ENCODE results near the gene SYMPK. TPM values are rescaled to one million over a fixed set of nuclear protein-coding genes. Genes with fewer than 3 reads are reported as not detected.

The SYMPK gene
- polyA plus RNA-seq, 1 of the 3 experiments (the other 2 are of a cell fraction), result 92.7 TPM

DNA sequence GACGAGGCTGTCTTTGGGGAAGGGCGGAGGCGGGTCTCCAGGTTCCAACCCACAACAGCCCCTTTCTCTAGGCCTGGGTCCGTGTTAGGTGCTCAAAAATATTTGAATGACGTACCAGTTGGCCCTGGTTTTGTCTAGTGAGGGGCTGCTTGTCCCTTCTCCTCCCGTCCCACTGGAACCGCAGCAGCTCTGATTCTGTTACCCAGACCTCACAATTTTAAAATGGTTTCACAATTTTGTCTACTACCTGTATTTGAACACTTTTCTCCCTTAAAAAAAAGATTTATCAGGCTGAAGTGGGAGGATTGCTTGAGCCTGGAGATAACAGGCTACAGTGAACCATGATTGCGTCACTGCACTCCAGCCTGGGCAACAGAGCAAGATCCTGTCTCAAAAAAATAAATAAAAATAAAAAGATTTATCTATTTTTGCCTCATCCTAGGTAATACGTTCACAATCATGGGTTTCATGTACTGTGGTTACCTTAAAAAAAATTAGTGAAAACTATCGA is 24.3 kb upstream of the SYMPK start:
- H4K20me1 ChIP-seq (ENCODE audit: insufficient read depth), result peaks cover 27% of the 10 kb centered on the region
- H3K4me3 ChIP-seq (ENCODE audit: low read depth in 2 of 2, low read length in 1 of 2), result peak overlapping the region; percentile 72 to 81
- H2AFZ ChIP-seq (ENCODE audit: low read depth), result peak overlapping the region; percentile 75
- H3K79me2 ChIP-seq (ENCODE audit: insufficient read depth), result peaks cover 29% of the 10 kb centered on the region
- peak overlapping the region; percentile 84 for H3K4me2 ChIP-seq
- 78% methylated on average over 6 of the region's 10 CpGs for WGBS (ENCODE audit: low lambda C conversion rate)
- no peaks in the 10 kb centered on the region for H3K9me2 ChIP-seq
- no peaks in the 10 kb centered on the region for H3K9me3 ChIP-seq
- no peaks in the 10 kb centered on the region for H3K27me3 ChIP-seq (ENCODE audit: insufficient read depth)
- peak overlapping the region; percentile 77 for H3K9ac ChIP-seq
- H3F3A ChIP-seq (replicated peaks; ENCODE audit: insufficient read depth), result peaks cover 16% of the 10 kb centered on the region
- TF ChIP-seq SMC3 (IDR thresholded peaks at IDR 0.05; ENCODE audit: low read depth, low read length), result no peak
- TF ChIP-seq, protein P1, sequence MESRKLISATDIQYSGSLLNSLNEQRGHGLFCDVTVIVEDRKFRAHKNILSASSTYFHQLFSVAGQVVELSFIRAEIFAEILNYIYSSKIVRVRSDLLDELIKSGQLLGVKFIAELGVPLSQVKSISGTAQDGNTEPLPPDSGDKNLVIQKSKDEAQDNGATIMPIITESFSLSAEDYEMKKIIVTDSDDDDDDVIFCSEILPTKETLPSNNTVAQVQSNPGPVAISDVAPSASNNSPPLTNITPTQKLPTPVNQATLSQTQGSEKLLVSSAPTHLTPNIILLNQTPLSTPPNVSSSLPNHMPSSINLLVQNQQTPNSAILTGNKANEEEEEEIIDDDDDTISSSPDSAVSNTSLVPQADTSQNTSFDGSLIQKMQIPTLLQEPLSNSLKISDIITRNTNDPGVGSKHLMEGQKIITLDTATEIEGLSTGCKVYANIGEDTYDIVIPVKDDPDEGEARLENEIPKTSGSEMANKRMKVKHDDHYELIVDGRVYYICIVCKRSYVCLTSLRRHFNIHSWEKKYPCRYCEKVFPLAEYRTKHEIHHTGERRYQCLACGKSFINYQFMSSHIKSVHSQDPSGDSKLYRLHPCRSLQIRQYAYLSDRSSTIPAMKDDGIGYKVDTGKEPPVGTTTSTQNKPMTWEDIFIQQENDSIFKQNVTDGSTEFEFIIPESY (IDR thresholded peaks at IDR 0.05; ENCODE audit: borderline replicate concordance, low read depth), result no peak
- TF ChIP-seq, protein P2, sequence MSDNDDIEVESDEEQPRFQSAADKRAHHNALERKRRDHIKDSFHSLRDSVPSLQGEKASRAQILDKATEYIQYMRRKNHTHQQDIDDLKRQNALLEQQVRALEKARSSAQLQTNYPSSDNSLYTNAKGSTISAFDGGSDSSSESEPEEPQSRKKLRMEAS (IDR thresholded peaks at IDR 0.05; ENCODE audit: low read depth), result no peak
- TF ChIP-seq, protein P3, sequence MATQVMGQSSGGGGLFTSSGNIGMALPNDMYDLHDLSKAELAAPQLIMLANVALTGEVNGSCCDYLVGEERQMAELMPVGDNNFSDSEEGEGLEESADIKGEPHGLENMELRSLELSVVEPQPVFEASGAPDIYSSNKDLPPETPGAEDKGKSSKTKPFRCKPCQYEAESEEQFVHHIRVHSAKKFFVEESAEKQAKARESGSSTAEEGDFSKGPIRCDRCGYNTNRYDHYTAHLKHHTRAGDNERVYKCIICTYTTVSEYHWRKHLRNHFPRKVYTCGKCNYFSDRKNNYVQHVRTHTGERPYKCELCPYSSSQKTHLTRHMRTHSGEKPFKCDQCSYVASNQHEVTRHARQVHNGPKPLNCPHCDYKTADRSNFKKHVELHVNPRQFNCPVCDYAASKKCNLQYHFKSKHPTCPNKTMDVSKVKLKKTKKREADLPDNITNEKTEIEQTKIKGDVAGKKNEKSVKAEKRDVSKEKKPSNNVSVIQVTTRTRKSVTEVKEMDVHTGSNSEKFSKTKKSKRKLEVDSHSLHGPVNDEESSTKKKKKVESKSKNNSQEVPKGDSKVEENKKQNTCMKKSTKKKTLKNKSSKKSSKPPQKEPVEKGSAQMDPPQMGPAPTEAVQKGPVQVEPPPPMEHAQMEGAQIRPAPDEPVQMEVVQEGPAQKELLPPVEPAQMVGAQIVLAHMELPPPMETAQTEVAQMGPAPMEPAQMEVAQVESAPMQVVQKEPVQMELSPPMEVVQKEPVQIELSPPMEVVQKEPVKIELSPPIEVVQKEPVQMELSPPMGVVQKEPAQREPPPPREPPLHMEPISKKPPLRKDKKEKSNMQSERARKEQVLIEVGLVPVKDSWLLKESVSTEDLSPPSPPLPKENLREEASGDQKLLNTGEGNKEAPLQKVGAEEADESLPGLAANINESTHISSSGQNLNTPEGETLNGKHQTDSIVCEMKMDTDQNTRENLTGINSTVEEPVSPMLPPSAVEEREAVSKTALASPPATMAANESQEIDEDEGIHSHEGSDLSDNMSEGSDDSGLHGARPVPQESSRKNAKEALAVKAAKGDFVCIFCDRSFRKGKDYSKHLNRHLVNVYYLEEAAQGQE (IDR thresholded peaks at IDR 0.05; ENCODE audit: low read depth, low read length), result no peak
- TF ChIP-seq RCOR1 (IDR thresholded peaks at IDR 0.05; ENCODE audit: low read length), result no peak
- TF ChIP-seq JUND (IDR thresholded peaks at IDR 0.05), result no peak
- no peak for TF ChIP-seq NRF1 (IDR thresholded peaks at IDR 0.05; ENCODE audit: low read depth, low read length)
- no peak for TF ChIP-seq FOXM1 (IDR thresholded peaks at IDR 0.05; ENCODE audit: low read depth)
- TF ChIP-seq RAD21 (IDR thresholded peaks at IDR 0.05; ENCODE audit: low read length), result no peak
- TF ChIP-seq FOXJ3 (CRISPR knock-in tag; IDR thresholded peaks at IDR 0.05), result no peak
- TF ChIP-seq, protein P4, sequence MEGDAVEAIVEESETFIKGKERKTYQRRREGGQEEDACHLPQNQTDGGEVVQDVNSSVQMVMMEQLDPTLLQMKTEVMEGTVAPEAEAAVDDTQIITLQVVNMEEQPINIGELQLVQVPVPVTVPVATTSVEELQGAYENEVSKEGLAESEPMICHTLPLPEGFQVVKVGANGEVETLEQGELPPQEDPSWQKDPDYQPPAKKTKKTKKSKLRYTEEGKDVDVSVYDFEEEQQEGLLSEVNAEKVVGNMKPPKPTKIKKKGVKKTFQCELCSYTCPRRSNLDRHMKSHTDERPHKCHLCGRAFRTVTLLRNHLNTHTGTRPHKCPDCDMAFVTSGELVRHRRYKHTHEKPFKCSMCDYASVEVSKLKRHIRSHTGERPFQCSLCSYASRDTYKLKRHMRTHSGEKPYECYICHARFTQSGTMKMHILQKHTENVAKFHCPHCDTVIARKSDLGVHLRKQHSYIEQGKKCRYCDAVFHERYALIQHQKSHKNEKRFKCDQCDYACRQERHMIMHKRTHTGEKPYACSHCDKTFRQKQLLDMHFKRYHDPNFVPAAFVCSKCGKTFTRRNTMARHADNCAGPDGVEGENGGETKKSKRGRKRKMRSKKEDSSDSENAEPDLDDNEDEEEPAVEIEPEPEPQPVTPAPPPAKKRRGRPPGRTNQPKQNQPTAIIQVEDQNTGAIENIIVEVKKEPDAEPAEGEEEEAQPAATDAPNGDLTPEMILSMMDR (IDR thresholded peaks at IDR 0.05), result no peak
- no peak for TF ChIP-seq YY1 (IDR thresholded peaks at IDR 0.05; ENCODE audit: low read depth)
- TF ChIP-seq EP300 (IDR thresholded peaks at IDR 0.05; ENCODE audit: borderline replicate concordance in 1 of 2, low read depth in 1 of 2, low read length in 1 of 2), result no peak
- TF ChIP-seq, protein P5, sequence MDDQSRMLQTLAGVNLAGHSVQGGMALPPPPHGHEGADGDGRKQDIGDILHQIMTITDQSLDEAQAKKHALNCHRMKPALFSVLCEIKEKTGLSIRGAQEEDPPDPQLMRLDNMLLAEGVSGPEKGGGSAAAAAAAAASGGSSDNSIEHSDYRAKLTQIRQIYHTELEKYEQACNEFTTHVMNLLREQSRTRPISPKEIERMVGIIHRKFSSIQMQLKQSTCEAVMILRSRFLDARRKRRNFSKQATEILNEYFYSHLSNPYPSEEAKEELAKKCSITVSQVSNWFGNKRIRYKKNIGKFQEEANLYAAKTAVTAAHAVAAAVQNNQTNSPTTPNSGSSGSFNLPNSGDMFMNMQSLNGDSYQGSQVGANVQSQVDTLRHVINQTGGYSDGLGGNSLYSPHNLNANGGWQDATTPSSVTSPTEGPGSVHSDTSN (IDR thresholded peaks at IDR 0.05), result no peak
- TF ChIP-seq NFIC (IDR thresholded peaks at IDR 0.05; ENCODE audit: borderline replicate concordance), result no peak
- TF ChIP-seq TCF12 (IDR thresholded peaks at IDR 0.05), result no peak
- CTCF ChIA-PET, result interaction anchor here (1.2 to 9.9 kb wide), 4 partner anchors 15 to 117 kb away, joined by 3 to 130 read pairs (median 67); partner anchors contain the start of genes FOXA3, MYPOP, RSPH6A and SYMPK
- peaks cover 3 to 33% of the 10 kb centered on the region in 2 experiments; a peak in 2 of 4 replicates for H3K4me1 ChIP-seq (ENCODE audit: control insufficient read depth in 1 of 2, insufficient read depth in 2 of 2, low read depth in 1 of 2, low read length in 1 of 2)
- no peak for DNase-seq
- H3K36me3 ChIP-seq (replicated peaks in 1 of 2; ENCODE audit: control insufficient read depth in 1 of 2, insufficient read depth in 2 of 2, low read length in 1 of 2), result peaks cover 3 to 23% of the 10 kb centered on the region in 2 experiments
- POLR2A ChIA-PET, result interaction anchor here (1.6 kb wide), 1 partner anchor 15 kb away, joined by 19 read pairs; the partner anchor contains the start of gene MYPOP
- H3K27ac ChIP-seq (ENCODE audit: low read depth in 2 of 2, low read length in 1 of 2), result peak overlapping the region; percentile 78 to 92

Data from SK-N-SH (cell line).